K562 (cell line): ENCODE data around the gene HCN3. TPM values are rescaled to one million over a fixed set of nuclear protein-coding genes. Genes with fewer than 3 reads are reported as not detected.

Experiments
- ATAC-seq: fragments of 200-7000 bp; cut with Tn5 transposase; 3 replicates; pipeline ENCODE4 v1.9.1; 2020; ENCODE audit warnings: moderate library complexity
- Bru-seq: library from RNA; stranded (reverse); fragments of 400-500 nt; gene quantifications from one replicate; lab custom pipeline; 2021; lab: Mats Ljungman, UMichigan
- BruChase-seq, 2 experiments: library from RNA; stranded (reverse); fragments of 400-500 nt; gene quantifications; one replicate each; lab custom pipeline; 2021; lab: Mats Ljungman, UMichigan
- BruUV-seq: library from RNA; stranded (reverse); fragments of 400-500 nt; replicated peaks from 2 replicates; lab custom pipeline; 2021; lab: Mats Ljungman, UMichigan
- CTCF ChIA-PET: fragments of 300-600 bp; formaldehyde crosslinking; extraction: SDS; loops from one replicate; lab custom pipeline; 2021; ENCODE audit warnings: low intra/inter-chr PET ratio; lab: Yijun Ruan, JAX
- POLR2A ChIA-PET: fragments of 300-600, 350-650 bp; sonication (Branson Sonifier 250); formaldehyde crosslinking; extraction: SDS; loops from one replicate; lab custom pipeline; 2021; ENCODE audit warnings: antibody characterized with exemption, inconsistent platforms; lab: Yijun Ruan, JAX
- DNase-seq, 4 experiments: peaks; one replicate each; pipeline versions ENCODE4 v3.0.0 to v3.0.0-alpha.2; 2011 to 2018; ENCODE audit warnings: low spot score in 3 of 4, mixed read lengths in 3 of 4; ENCODE audit errors: extremely low read depth in 1 of 4
- FAIRE-seq: peaks from 2 replicates; lab custom pipeline; 2011; peaks lifted over from hg19 to GRCh38; lab: Jason Lieb, UNC
- H2AFZ ChIP-seq: 2 replicates; pipeline ENCODE4 v1.6.0; 2011; ENCODE audit warnings: low read depth, low read length, control low read depth, inconsistent platforms
- H3K27ac ChIP-seq: fragments of 200-600 bp; 3 replicates; pipeline ENCODE4 v1.8.0; 2011; ENCODE audit warnings: low read depth, mild to moderate bottlenecking, control low read depth, inconsistent platforms, low read length, moderate library complexity, mixed read lengths; ENCODE audit errors: extremely low read depth
- H3K27me3 ChIP-seq, 2 experiments: fragments of 300-600 bp in 1 of 2; 2 replicates in 1 of 2; 3 replicates in 1 of 2; pipeline versions ENCODE4 v1.6.0 to v1.8.0; 2011; ENCODE audit warnings: inconsistent platforms in 2 of 2, low read length in 2 of 2, mild to moderate bottlenecking in 1 of 2, mixed read lengths in 1 of 2, moderate library complexity in 1 of 2; ENCODE audit not compliant: control insufficient read depth in 2 of 2, insufficient read depth in 2 of 2
- H3K36me3 ChIP-seq: fragments of 300-600 bp; 3 replicates; pipeline ENCODE4 v1.8.0; 2011; ENCODE audit warnings: mild to moderate bottlenecking, low read length, inconsistent platforms; ENCODE audit not compliant: control insufficient read depth, insufficient read depth
- H3K4me1 ChIP-seq, 2 experiments: fragments of 200-600 bp in 1 of 2; replicated peaks in 1 of 2; 2 replicates in 1 of 2; 3 replicates in 1 of 2; pipeline versions ENCODE4 v1.5.1 to v1.8.0; 2011; ENCODE audit warnings: inconsistent platforms in 2 of 2, low read length in 2 of 2, mild to moderate bottlenecking in 1 of 2, mixed read lengths in 1 of 2, moderate library complexity in 1 of 2; ENCODE audit not compliant: control insufficient read depth in 2 of 2, insufficient read depth in 2 of 2
- H3K4me2 ChIP-seq: 2 replicates; pipeline ENCODE4 v1.6.1; 2011; ENCODE audit warnings: low read length, control low read depth, inconsistent platforms, mixed read lengths; ENCODE audit not compliant: insufficient read depth
- H3K4me3 ChIP-seq: fragments of 200-600 bp; sonication (generic), shearing (Covaris generic); 2 replicates; pipeline ENCODE4 v1.5.1; 2016; ENCODE audit warnings: control low read depth, inconsistent platforms
- H3K79me2 ChIP-seq: fragments of 200-600 bp; 3 replicates; pipeline ENCODE4 v1.8.0; 2011; ENCODE audit warnings: low read length, inconsistent platforms; ENCODE audit not compliant: control insufficient read depth, insufficient read depth
- H3K9ac ChIP-seq, 2 experiments: 2 replicates each; pipeline versions ENCODE4 v1.6.0 to v1.6.1; 2011; ENCODE audit warnings: low read depth in 2 of 2, low read length in 2 of 2, control low read depth in 1 of 2, inconsistent platforms in 1 of 2, mild to moderate bottlenecking in 1 of 2, mixed read lengths in 1 of 2; ENCODE audit not compliant: insufficient read depth in 1 of 2
- H3K9me1 ChIP-seq: one replicate; pipeline ENCODE4 v1.6.0; 2011; ENCODE audit warnings: inconsistent platforms, mild to moderate bottlenecking, low read length, moderate library complexity; ENCODE audit not compliant: control insufficient read depth, insufficient read depth
- H3K9me3 ChIP-seq: replicated peaks from 2 replicates; pipeline ENCODE4 v1.5.1; 2011; ENCODE audit warnings: low read depth, low read length, inconsistent platforms; ENCODE audit not compliant: control insufficient read depth, insufficient read depth
- H4K20me1 ChIP-seq: replicated peaks from 2 replicates; pipeline ENCODE4 v1.6.1; 2011; ENCODE audit warnings: low read length, inconsistent platforms, mixed read lengths; ENCODE audit not compliant: control insufficient read depth, insufficient read depth
- CREM ChIP-seq: IDR thresholded peaks from 2 replicates; pipeline ENCODE4 v1.6.1; 2014; ENCODE audit warnings: antibody characterized with exemption, low read depth
- GABPB1 ChIP-seq: sonication (generic); formaldehyde crosslinking; IDR thresholded peaks from 2 replicates; pipeline ENCODE4 v1.8.0; 2022; ENCODE audit warnings: mild to moderate bottlenecking, missing genetic modification reagents
- SIN3A ChIP-seq, 2 experiments: fragments of 150-350 bp in 1 of 2; IDR thresholded peaks; 2 replicates each; pipeline ENCODE4 v1.6.1; 2011 to 2016; ENCODE audit warnings: borderline replicate concordance in 2 of 2, low read depth in 2 of 2, low read length in 2 of 2, mild to moderate bottlenecking in 2 of 2, moderate library complexity in 2 of 2; ENCODE audit not compliant: control insufficient read depth in 1 of 2
- TBP ChIP-seq: optimal IDR thresholded peaks from 2 replicates; pipeline ENCODE3; 2011; ENCODE audit warnings: low read depth, low read length, improper control_type of control experiment
- WGBS: fragments of 100-300 bp; shearing (Covaris generic); methylation state at CpG from one replicate; pipeline ENCODE4 v1.1.6; 2016; ENCODE audit warnings: low coverage, mixed read lengths; ENCODE audit not compliant: insufficient coverage; ENCODE audit errors: missing lambda C conversion rate; 5-methylcytosine and 5-hydroxymethylcytosine counted together
- in situ Hi-C: fragments of 300-500 bp; cut with MboI; formaldehyde crosslinking; loops from 4 replicates; pipeline ENCODE4 v1.15.0; 2018; ENCODE audit warnings: inconsistent platforms, mixed read lengths
- intact Hi-C: fragments of 100-400 bp; cut with micrococcal nuclease; formaldehyde crosslinking; loops from 2 replicates; pipeline ENCODE4 v1.14.2; 2022
- long read RNA-seq, 3 experiments: library from polyadenylated mRNA in 2 of 3; library from RNA in 1 of 3; unstranded in 2 of 3; stranded (forward) in 1 of 3; transcript quantifications; one replicate each; pipeline ENCODE4 v2.0.0, GENCODE V29; 2019 to 2022
- polyA minus RNA-seq, 3 experiments: library from RNA; depleted of rRNA, polyadenylated mRNA; stranded (reverse); fragments of >200 nt; gene quantifications; 2 replicates each; pipeline ENCODE4 v1.2.3, GENCODE V29; 2011
- polyA plus RNA-seq, 8 experiments: library from polyadenylated mRNA; depleted of rRNA in 4 of 8; stranded (reverse) in 5 of 8; unstranded in 3 of 8; fragments of >200 nt; fragmentation: Nextera tagmentation in 2 of 8; fragmentation: Illumina TruSeq in 1 of 8; extraction: Ambion mirVana in 2 of 8; extraction: Trizol in 1 of 8; gene quantifications; 2 replicates each; pipeline versions ENCODE4 v1.2.1 to v1.2.3, GENCODE V29; 2011 to 2014; ENCODE audit warnings: inconsistent platforms in 1 of 8, missing spikeins in 1 of 8
- total RNA-seq, 7 experiments: library from RNA; depleted of rRNA in 6 of 7; stranded (reverse); fragments of >200 nt in 6 of 7; fragmentation: Illumina TruSeq in 2 of 7; extraction: Trizol in 2 of 7; gene quantifications; 2 replicates each; pipeline versions ENCODE4 v1.2.1 to v1.2.3, GENCODE V29; 2011 to 2021; ENCODE audit warnings: low replicate concordance in 1 of 7
- TF ChIP-seq, protein P1 (sequence below): sonication (generic); formaldehyde crosslinking; IDR thresholded peaks from 2 replicates; pipeline ENCODE4 v1.8.0; 2023; ENCODE audit warnings: mild to moderate bottlenecking, missing genetic modification reagents

HCN3 gene
- total RNA-seq (2011; cell fraction: chromatin; rRNA removed; ENCODE audit: low replicate concordance), result 31.1 and 65.6 TPM in 2 replicates
- 41.4 and 45.0 TPM in 2 replicates for total RNA-seq (2011; cell fraction: nucleolus; rRNA removed)
- 40.9 and 43.8 TPM in 2 replicates for total RNA-seq (2011; cell fraction: nucleoplasm; rRNA removed)
- total RNA-seq (2014; rRNA removed) (2.3 and 3.2 TPM in 2 replicates), total RNA-seq (2014; rRNA removed; fragmentation: Illumina TruSeq; extraction: Trizol) (1.7 and 2.9 TPM in 2 replicates), total RNA-seq (2015; rRNA removed; fragmentation: Illumina TruSeq; extraction: Trizol) (3.1 and 3.9 TPM in 2 replicates), total RNA-seq (2021) (6.6 and 7.0 TPM in 2 replicates), polyA plus RNA-seq (2011; rRNA removed) (7.2 and 14.5 TPM in 2 replicates), polyA plus RNA-seq (2014; fragmentation: Illumina TruSeq; extraction: Trizol) (5.6 and 5.9 TPM in 2 replicates), polyA plus RNA-seq (2014; fragmentation: Nextera tagmentation; extraction: Ambion mirVana) (1 to 10 TPM in 1 of 2 experiments, under 1 TPM in 1; 0.91 to 1.0 TPM), polyA plus RNA-seq (2014; rRNA removed) (7.3 and 9.7 TPM in 2 replicates), polyA minus RNA-seq (2011; rRNA and poly(A)+ RNA removed) (3.7 and 5.6 TPM in 2 replicates), Bru-seq, nascent RNA (percentile 55 among the genes with signal in this experiment), BruChase-seq, experiment 1, labeled RNA remaining after a 2-hour chase (percentile 53 among the genes with signal in this experiment), BruChase-seq, experiment 2, labeled RNA remaining after a 6-hour chase (percentile 62 among the genes with signal in this experiment)
- 7.1 and 13.6 TPM in 2 replicates for polyA plus RNA-seq (2011; cell fraction: cytosol; rRNA removed)
- 101 and 112 TPM in 2 replicates for polyA plus RNA-seq (2011; cell fraction: nucleus; rRNA removed)
- 5.6 and 7.6 TPM in 2 replicates for polyA plus RNA-seq (2012)
- polyA minus RNA-seq (2011; cell fraction: cytosol; rRNA and poly(A)+ RNA removed), result 2.5 and 5.6 TPM in 2 replicates
- polyA minus RNA-seq (2011; cell fraction: nucleus; rRNA and poly(A)+ RNA removed), result 11.6 and 13.2 TPM in 2 replicates
- long read RNA-seq, experiment 1, partial matches to known transcripts, result 0 of 9 reads
- long read RNA-seq, experiment 1, other reads (novel, unspliced or antisense), result 9 of 9 reads
- long read RNA-seq, experiment 2, partial matches to known transcripts, result 3 of 7 reads
- long read RNA-seq, experiment 2, other reads (novel, unspliced or antisense), result 3 of 7 reads
- long read RNA-seq, experiment 3, partial matches to known transcripts, result 0 of 2 reads
- long read RNA-seq, experiment 3, other reads (novel, unspliced or antisense), result 1 of 2 reads

DNA sequence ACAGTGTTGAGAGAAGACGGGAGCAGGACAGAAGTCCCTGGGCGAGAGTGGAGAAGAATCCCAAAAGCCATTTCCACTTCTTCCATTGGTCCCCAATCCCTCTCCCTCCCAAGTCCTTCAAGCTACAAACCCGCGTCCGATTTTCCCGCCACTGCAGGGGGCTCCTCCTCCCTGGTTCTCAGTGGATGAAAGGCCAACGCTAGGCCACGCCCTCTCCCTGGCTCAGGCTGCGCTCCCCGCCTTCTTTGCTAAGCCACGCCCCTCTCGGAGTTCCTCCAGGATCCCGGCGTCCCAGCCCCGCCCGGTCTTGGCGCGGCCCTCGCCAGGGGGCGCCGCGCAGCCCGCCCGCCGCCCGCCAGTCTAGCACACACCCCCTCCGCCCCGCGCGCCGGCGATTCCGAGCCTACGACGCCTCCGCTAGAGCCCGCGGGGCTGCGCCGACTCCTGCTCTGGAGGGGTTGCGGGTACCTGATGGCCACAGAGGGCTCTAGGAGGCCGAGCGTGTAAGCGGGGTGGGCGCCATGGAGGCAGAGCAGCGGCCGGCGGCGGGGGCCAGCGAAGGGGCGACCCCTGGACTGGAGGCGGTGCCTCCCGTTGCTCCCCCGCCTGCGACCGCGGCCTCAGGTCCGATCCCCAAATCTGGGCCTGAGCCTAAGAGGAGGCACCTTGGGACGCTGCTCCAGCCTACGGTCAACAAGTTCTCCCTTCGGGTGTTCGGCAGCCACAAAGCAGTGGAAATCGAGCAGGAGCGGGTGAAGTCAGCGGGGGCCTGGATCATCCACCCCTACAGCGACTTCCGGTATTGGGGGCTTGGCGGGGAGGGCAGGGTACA is at the start of gene HCN3:
Gene HCN3, plus strand, starts transcription at position 394 of the 832 bp plus-strand sequence. Its CDS starts 128 bp downstream, at position 522.
- no peaks in the 10 kb centered on the region for H3K9me1 ChIP-seq
- peaks cover 7% of the 10 kb centered on the region; the same call in 2 of the 3 replicates for H3K36me3 ChIP-seq
- CTCF ChIA-PET, result interaction anchor here (0.6 to 2.0 kb wide), 3 partner anchors 25 to 46 kb away, joined by 3 to 12 read pairs (median 3); no protein-coding TSS in a partner anchor
- FAIRE-seq (peak; percentile 97), DNase-seq (peak; percentile 97 to 99 (median 98)), ATAC-seq (peak; percentile 83)
- H3K4me3 ChIP-seq, result peak within 1 kb of the TSS; percentile 57
- peak within 1 kb of the TSS; percentile 39 to 93 for H3K9ac ChIP-seq
- H3K4me1 ChIP-seq, result peaks cover 21 to 39% of the 10 kb centered on the region in 2 experiments; a peak in 4 of 5 replicates
- in situ Hi-C loops (no loop called here), intact Hi-C loops (loop anchor here (1.0 to 2.0 kb wide), 3 partner anchors 24 to 46 kb away; partner anchors contain the start of genes FDPS and PKLR)
- no peaks in the 10 kb centered on the region for H3K27me3 ChIP-seq
- peak within 1 kb of the TSS; percentile 55 for H3K27ac ChIP-seq
- no TSS peak for BruUV-seq
- peak within 1 kb of the TSS; percentile 80 for H3K4me2 ChIP-seq
- H4K20me1 ChIP-seq, result no peaks in the 10 kb centered on the region; the same call in 1 of the 2 replicates
- H2AFZ ChIP-seq, result peak within 1 kb of the TSS; percentile 92
- under 1% methylated on average over 42 of the region's 68 CpGs for WGBS
- H3K79me2 ChIP-seq, result peaks cover 17% of the 10 kb centered on the region
- H3K9me3 ChIP-seq, result no peaks in the 10 kb centered on the region
- POLR2A ChIA-PET, result interaction anchor here (0.8 to 2.1 kb wide), 8 partner anchors 9 to 45 kb away, joined by 3 to 9 read pairs (median 4); partner anchors contain the start of genes FDPS and SCAMP3
- TF ChIP-seq, protein P1, sequence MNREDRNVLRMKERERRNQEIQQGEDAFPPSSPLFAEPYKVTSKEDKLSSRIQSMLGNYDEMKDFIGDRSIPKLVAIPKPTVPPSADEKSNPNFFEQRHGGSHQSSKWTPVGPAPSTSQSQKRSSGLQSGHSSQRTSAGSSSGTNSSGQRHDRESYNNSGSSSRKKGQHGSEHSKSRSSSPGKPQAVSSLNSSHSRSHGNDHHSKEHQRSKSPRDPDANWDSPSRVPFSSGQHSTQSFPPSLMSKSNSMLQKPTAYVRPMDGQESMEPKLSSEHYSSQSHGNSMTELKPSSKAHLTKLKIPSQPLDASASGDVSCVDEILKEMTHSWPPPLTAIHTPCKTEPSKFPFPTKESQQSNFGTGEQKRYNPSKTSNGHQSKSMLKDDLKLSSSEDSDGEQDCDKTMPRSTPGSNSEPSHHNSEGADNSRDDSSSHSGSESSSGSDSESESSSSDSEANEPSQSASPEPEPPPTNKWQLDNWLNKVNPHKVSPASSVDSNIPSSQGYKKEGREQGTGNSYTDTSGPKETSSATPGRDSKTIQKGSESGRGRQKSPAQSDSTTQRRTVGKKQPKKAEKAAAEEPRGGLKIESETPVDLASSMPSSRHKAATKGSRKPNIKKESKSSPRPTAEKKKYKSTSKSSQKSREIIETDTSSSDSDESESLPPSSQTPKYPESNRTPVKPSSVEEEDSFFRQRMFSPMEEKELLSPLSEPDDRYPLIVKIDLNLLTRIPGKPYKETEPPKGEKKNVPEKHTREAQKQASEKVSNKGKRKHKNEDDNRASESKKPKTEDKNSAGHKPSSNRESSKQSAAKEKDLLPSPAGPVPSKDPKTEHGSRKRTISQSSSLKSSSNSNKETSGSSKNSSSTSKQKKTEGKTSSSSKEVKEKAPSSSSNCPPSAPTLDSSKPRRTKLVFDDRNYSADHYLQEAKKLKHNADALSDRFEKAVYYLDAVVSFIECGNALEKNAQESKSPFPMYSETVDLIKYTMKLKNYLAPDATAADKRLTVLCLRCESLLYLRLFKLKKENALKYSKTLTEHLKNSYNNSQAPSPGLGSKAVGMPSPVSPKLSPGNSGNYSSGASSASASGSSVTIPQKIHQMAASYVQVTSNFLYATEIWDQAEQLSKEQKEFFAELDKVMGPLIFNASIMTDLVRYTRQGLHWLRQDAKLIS (CRISPR knock-in tag), result peak; percentile 85; the same call in 1 of the 2 replicates
- TF ChIP-seq CREM (peak; percentile 52), GABPB1 (peak; percentile 10; the same call in 1 of the 2 replicates), SIN3A (IDR thresholded peaks at IDR 0.05; ENCODE audit: borderline replicate concordance in 2 of 2, control insufficient read depth in 1 of 2, low read depth in 2 of 2, low read length in 2 of 2) (peak; percentile 71 to 95; a peak in 2 of 4 replicates), TBP (peak; percentile 14)
